K562 (cell line): Measurements from ENCODE around the gene CRYBG2. TPM values are rescaled to one million over a fixed set of nuclear protein-coding genes. Genes with fewer than 3 reads are reported as not detected.

Experiments
- ARID2 ChIP-seq: fragments of 450-650 bp; IDR thresholded peaks from 2 replicates; pipeline ENCODE4 v1.6.1; 2017; ENCODE audit warnings: antibody characterized with exemption, mild to moderate bottlenecking
- ASH1L ChIP-seq: fragments of 450-650 bp; IDR thresholded peaks from 2 replicates; pipeline ENCODE4 v1.6.1; 2018; ENCODE audit warnings: borderline replicate concordance, mild to moderate bottlenecking, low read depth; ENCODE audit not compliant: partially characterized antibody
- CEBPG ChIP-seq, 3 experiments: fragments of 200-800 bp in 1 of 3; sonication (Bioruptor generic) in 1 of 3; sonication (generic) in 1 of 3; formaldehyde crosslinking in 1 of 3; IDR thresholded peaks in 2 of 3; conservative IDR thresholded peaks in 1 of 3; 2 replicates each; pipeline versions ENCODE4 v1.6.1 to v1.8.0; 2016 to 2022; ENCODE audit warnings: missing compliant biosample characterization in 2 of 3, missing genetic modification characterization in 2 of 3, mild to moderate bottlenecking in 1 of 3, missing genetic modification reagents in 1 of 3
- HMBOX1 ChIP-seq: sonication (generic); IDR thresholded peaks from 2 replicates; pipeline ENCODE4 v1.6.1; 2016
- HOXB6 ChIP-seq: fragments of 250-450 bp; sonication (Bioruptor Pico); IDR thresholded peaks from 2 replicates; pipeline ENCODE4 v1.5.1; 2022; ENCODE audit warnings: mild to moderate bottlenecking, borderline replicate concordance
- KAT7 ChIP-seq: sonication (generic); formaldehyde crosslinking; IDR thresholded peaks from 2 replicates; pipeline ENCODE4 v1.8.0; 2022; ENCODE audit warnings: missing genetic modification reagents, mild to moderate bottlenecking, borderline replicate concordance
- POLR2A ChIP-seq: fragments of 450-650 bp; conservative IDR thresholded peaks from 2 replicates; pipeline ENCODE4 v1.6.1; 2016
- RAD51 ChIP-seq: fragments of 450-650 bp; IDR thresholded peaks from 2 replicates; pipeline ENCODE4 v1.7.1; 2016; ENCODE audit warnings: low read depth, mild to moderate bottlenecking, borderline replicate concordance
- RBM14 ChIP-seq: fragments of 200-400 bp; formaldehyde crosslinking; IDR thresholded peaks from 2 replicates; pipeline ENCODE4 v1.6.1; 2018; ENCODE audit warnings: low read depth, mild to moderate bottlenecking, low read length, moderate library complexity, borderline replicate concordance; ENCODE audit not compliant: insufficient read depth
- RREB1 ChIP-seq: fragments of 250-450 bp; sonication (Bioruptor Pico); IDR thresholded peaks from 2 replicates; pipeline ENCODE4 v1.4.0; 2020
- SLC30A9 ChIP-seq: fragments of 250-450 bp; sonication (Bioruptor Pico); IDR thresholded peaks from 2 replicates; pipeline ENCODE4 v1.8.0; 2022; ENCODE audit warnings: mild to moderate bottlenecking, moderate library complexity
- SRSF9 ChIP-seq: fragments of 200-400 bp; formaldehyde crosslinking; IDR thresholded peaks from 2 replicates; pipeline ENCODE4 v1.6.1; 2017; ENCODE audit warnings: low read depth, low read length, borderline replicate concordance
- STAT5B ChIP-seq: fragments of 250-450 bp; sonication (Bioruptor Pico); IDR thresholded peaks from 2 replicates; pipeline ENCODE4 v1.8.0; 2021; ENCODE audit warnings: mild to moderate bottlenecking, inconsistent platforms
- ZNF212 ChIP-seq: fragments of 450-650 bp; formaldehyde crosslinking; IDR thresholded peaks from 2 replicates; pipeline ENCODE4 v1.4.0; 2020; ENCODE audit warnings: mild to moderate bottlenecking
- ZNF512 ChIP-seq: IDR thresholded peaks from 2 replicates; pipeline ENCODE4 v1.6.1; 2016; ENCODE audit warnings: missing genetic modification characterization, missing compliant biosample characterization
- polyA plus RNA-seq, 8 experiments: library from polyadenylated mRNA; depleted of rRNA in 4 of 8; stranded (reverse) in 5 of 8; unstranded in 3 of 8; fragments of >200 nt; fragmentation: Nextera tagmentation in 2 of 8; fragmentation: Illumina TruSeq in 1 of 8; extraction: Ambion mirVana in 2 of 8; extraction: Trizol in 1 of 8; gene quantifications; 2 replicates each; pipeline versions ENCODE4 v1.2.1 to v1.2.3, GENCODE V29; 2011 to 2014; ENCODE audit warnings: inconsistent platforms in 1 of 8, missing spikeins in 1 of 8
- total RNA-seq, 7 experiments: library from RNA; depleted of rRNA in 6 of 7; stranded (reverse); fragments of >200 nt in 6 of 7; fragmentation: Illumina TruSeq in 2 of 7; extraction: Trizol in 2 of 7; gene quantifications; 2 replicates each; pipeline versions ENCODE4 v1.2.1 to v1.2.3, GENCODE V29; 2011 to 2021; ENCODE audit warnings: low replicate concordance in 1 of 7
- TF ChIP-seq, protein P1 (sequence below), 2 experiments: IDR thresholded peaks; 2 replicates each; pipeline ENCODE4 v1.6.1; 2012; ENCODE audit warnings: improper control_type of control experiment in 2 of 2, low read depth in 2 of 2, low read length in 2 of 2, borderline replicate concordance in 1 of 2

CRYBG2 gene
- total and polyA plus RNA-seq, 9 of the 15 experiments (the other 6 are each of a cell fraction or from before 2014, with no cell fraction given) = 0.39 to 8.5 (median 3.7) TPM

GRCh38 chr1:26275580-26276431 lies 78.1 kb downstream of the CRYBG2 start (continued):
- TF ChIP-seq RREB1 (no peak), KAT7 (CRISPR knock-in tag) (no peak), STAT5B (CRISPR knock-in tag) (no peak), SRSF9 (no peak), SLC30A9 (CRISPR knock-in tag) (no peak), POLR2A (no peak), HOXB6 (CRISPR knock-in tag) (no peak), ASH1L (no peak), CEBPG (CRISPR knock-in tag; IDR thresholded peaks at IDR 0.05) (no peak), CEBPG (tag; conservative IDR thresholded peaks at IDR 0.05 in 1 of 2, IDR thresholded peaks at IDR 0.05 in 1 of 2) (no peak), HMBOX1 (peak; percentile 72), ZNF212 (CRISPR knock-in tag) (no peak), RBM14 (no peak), ARID2 (0 out of 2 replicates have a peak, but pooled peaks have one; percentile 39), ZNF512 (tag) (peak; percentile 21; the same call in 1 of the 2 replicates), RAD51 (peak; percentile 92)
- TF ChIP-seq, protein P1, sequence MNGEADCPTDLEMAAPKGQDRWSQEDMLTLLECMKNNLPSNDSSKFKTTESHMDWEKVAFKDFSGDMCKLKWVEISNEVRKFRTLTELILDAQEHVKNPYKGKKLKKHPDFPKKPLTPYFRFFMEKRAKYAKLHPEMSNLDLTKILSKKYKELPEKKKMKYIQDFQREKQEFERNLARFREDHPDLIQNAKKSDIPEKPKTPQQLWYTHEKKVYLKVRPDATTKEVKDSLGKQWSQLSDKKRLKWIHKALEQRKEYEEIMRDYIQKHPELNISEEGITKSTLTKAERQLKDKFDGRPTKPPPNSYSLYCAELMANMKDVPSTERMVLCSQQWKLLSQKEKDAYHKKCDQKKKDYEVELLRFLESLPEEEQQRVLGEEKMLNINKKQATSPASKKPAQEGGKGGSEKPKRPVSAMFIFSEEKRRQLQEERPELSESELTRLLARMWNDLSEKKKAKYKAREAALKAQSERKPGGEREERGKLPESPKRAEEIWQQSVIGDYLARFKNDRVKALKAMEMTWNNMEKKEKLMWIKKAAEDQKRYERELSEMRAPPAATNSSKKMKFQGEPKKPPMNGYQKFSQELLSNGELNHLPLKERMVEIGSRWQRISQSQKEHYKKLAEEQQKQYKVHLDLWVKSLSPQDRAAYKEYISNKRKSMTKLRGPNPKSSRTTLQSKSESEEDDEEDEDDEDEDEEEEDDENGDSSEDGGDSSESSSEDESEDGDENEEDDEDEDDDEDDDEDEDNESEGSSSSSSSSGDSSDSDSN (IDR thresholded peaks at IDR 0.05; ENCODE audit: borderline replicate concordance in 1 of 2, low read depth in 2 of 2, low read length in 2 of 2) = no peak
